Ovary (tissue), 9 donors: ENCODE results near the gene ZNF334. TPM values are rescaled to one million over a fixed set of nuclear protein-coding genes. Genes with fewer than 3 reads are reported as not detected.

Experiments
- DNase-seq, 5 donors: peaks; one replicate each; pipeline ENCODE4 v3.0.0-alpha.2; 2019 to 2020
- H3K27ac ChIP-seq, 2 donors: fragments of 200-600 bp; one replicate each; pipeline versions ENCODE4 v1.5.1 to v1.8.0; 2019 to 2022
- H3K27me3 ChIP-seq: fragments of 200-600 bp; one replicate; pipeline ENCODE4 v1.8.0; 2022
- H3K36me3 ChIP-seq: fragments of 200-600 bp; sonication (generic); one replicate; pipeline ENCODE4 v1.5.1; 2019
- H3K4me1 ChIP-seq: one replicate; pipeline ENCODE4 v1.8.1; 2013; ENCODE audit warnings: mild to moderate bottlenecking, moderate library complexity; ENCODE audit not compliant: insufficient read depth
- H3K4me3 ChIP-seq: fragments of 200-600 bp; sonication (generic); one replicate; pipeline ENCODE4 v1.5.1; 2017
- H3K9me3 ChIP-seq, 2 donors: fragments of 200-600 bp in 1 of 2; sonication (generic) in 1 of 2; one replicate each; pipeline versions ENCODE4 v1.5.1 to v1.8.1; 2013 to 2019; ENCODE audit warnings: mild to moderate bottlenecking in 1 of 2, moderate library complexity in 1 of 2
- CTCF ChIP-seq, 3 donors: fragments of 450-650 bp in 2 of 3; fragments of 200-600 bp in 1 of 3; IDR thresholded peaks; one replicate each; pipeline versions ENCODE4 v1.5.1 to v1.8.0; 2016 to 2022; ENCODE audit warnings: antibody characterized with exemption in 3 of 3, mild to moderate bottlenecking in 1 of 3
- EP300 ChIP-seq: sonication (generic); formaldehyde crosslinking; IDR thresholded peaks from one replicate; pipeline ENCODE4 v1.6.1; 2017; ENCODE audit warnings: antibody characterized with exemption
- POLR2A ChIP-seq: fragments of 450-650 bp; IDR thresholded peaks from one replicate; pipeline ENCODE4 v1.6.1; 2017; ENCODE audit warnings: antibody characterized with exemption, mild to moderate bottlenecking, moderate library complexity
- WGBS, 3 donors: extraction: QIAGEN DNeasy Blood & Tissue Kit in 1 of 3; methylation state at CpG; one replicate each; pipeline versions ENCODE4 v1.1.5 to v1.1.7; 2013 to 2017; 5-methylcytosine and 5-hydroxymethylcytosine counted together
- intact Hi-C, 4 donors: fragments of 100-400 bp; cut with DNase I; formaldehyde crosslinking; loops; one replicate each; pipeline versions ENCODE4 v1.11.0 to v1.15.1; 2022 to 2023
- polyA plus RNA-seq, 2 donors: library from polyadenylated mRNA; stranded (reverse); fragments of 200-250 nt in 1 of 2; fragments of 350-450 nt in 1 of 2; fragmentation: Illumina TruSeq in 1 of 2; extraction: RNeasy Lipid Tissue Mini Kit (QIAGEN cat#74804) in 1 of 2; gene quantifications; one replicate each; pipeline ENCODE4 v1.2.3, GENCODE V29; 2013 to 2014
- total RNA-seq, 7 donors: library from RNA; depleted of rRNA in 2 of 7; stranded (reverse); fragments of >200 nt in 2 of 7; fragmentation: NEBNext Ultra II Directional in 3 of 7; extraction: Animal tissue kit (Norgen Biotek cat#: 25700) in 3 of 7; gene quantifications; one replicate each; pipeline versions ENCODE4 v1.1.0 to v1.2.4, GENCODE V29; 2016 to 2023
- donor health status: DM: no; HTN: no; CAD: no; lungs with moderate emphysema.
- donor health status: DM: no; HTN: no; CAD: no.
- donor health status: Bipolar disorder and iron deficiency.
- donor health status: DM: yes; HTN: yes; CAD: no.
- donor health status: DM: no; HTN: no; CAD: no.
- donor health status: DM: yes; HTN: yes; CAD: no.

The ZNF334 gene
- total and polyA plus RNA-seq, 9 donors = 5.5 to 16.1 (median 10.7) TPM

GRCh38 chr20:46494077-46494476, 19.3 kb downstream of the ZNF334 start:
- no peaks in the 10 kb centered on the region for H3K36me3 ChIP-seq
- 83 to 89% (median 85%) methylated on average over 4 of the region's 4 CpGs for WGBS, 3 donors
- intact Hi-C loops = no loop called here
- no peaks in the 10 kb centered on the region for H3K4me1 ChIP-seq
- no peaks in the 10 kb centered on the region for H3K9me3 ChIP-seq
- TF ChIP-seq EP300 = no peak
- TF ChIP-seq CTCF (IDR thresholded peaks at IDR 0.05) = no peak
- no peak for TF ChIP-seq POLR2A
- no peak overlapping the region for H3K27ac ChIP-seq
- H3K4me3 ChIP-seq = no peak overlapping the region
- H3K27me3 ChIP-seq = no peaks in the 10 kb centered on the region
- DNase-seq = no peak

- no peaks in the 10 kb centered on the region for H3K4me1 ChIP-seq
- no peak overlapping the region for H3K4me3 ChIP-seq
- no peaks in the 10 kb centered on the region for H3K9me3 ChIP-seq
- intact Hi-C loops = no loop called here
- H3K27ac ChIP-seq = no peak overlapping the region
- TF ChIP-seq CTCF (IDR thresholded peaks at IDR 0.05) = no peak
- no peak for TF ChIP-seq EP300
- no peak for TF ChIP-seq POLR2A
- 91 to 93% (median 92%) methylated on average over 8 of the region's 8 CpGs for WGBS, 3 donors
- DNase-seq = no peak
- H3K36me3 ChIP-seq = no peaks in the 10 kb centered on the region
- H3K27me3 ChIP-seq = no peaks in the 10 kb centered on the region
Measured at GRCh38 chr20:46491354-46491753, 22.0 kb downstream of the ZNF334 start.

- TF ChIP-seq POLR2A = no peak
- TF ChIP-seq CTCF (IDR thresholded peaks at IDR 0.05) = no peak
- no peak for TF ChIP-seq EP300
- Histone ChIP-seq H3K4me3 (no peak overlapping the region), H3K27ac (no peak overlapping the region), H3K4me1 (no peaks in the 10 kb centered on the region), H3K36me3 (no peaks in the 10 kb centered on the region), H3K9me3 (no peaks in the 10 kb centered on the region), H3K27me3 (no peaks in the 10 kb centered on the region)
- DNase-seq = no peak
- 74 to 85% (median 81%) methylated on average over 3 of the region's 3 CpGs for WGBS, 3 donors
- intact Hi-C loops = no loop called here
Measured at GRCh38 chr20:46488451-46488850, 24.9 kb downstream of the ZNF334 start.

GRCh38 chr20:46487628-46488027, 25.7 kb downstream of the ZNF334 start:
- no peaks in the 10 kb centered on the region for H3K27me3 ChIP-seq
- H3K4me3 ChIP-seq = no peak overlapping the region
- no peak for TF ChIP-seq EP300
- no peak for TF ChIP-seq POLR2A
- no peak for TF ChIP-seq CTCF (IDR thresholded peaks at IDR 0.05)
- H3K4me1 ChIP-seq = no peaks in the 10 kb centered on the region
- DNase-seq = no peak
- H3K27ac ChIP-seq = no peak overlapping the region
- no peaks in the 10 kb centered on the region for H3K36me3 ChIP-seq
- intact Hi-C loops = no loop called here
- H3K9me3 ChIP-seq = no peaks in the 10 kb centered on the region
- 69 to 79% (median 75%) methylated on average over 2 of the region's 2 CpGs for WGBS, 3 donors

GRCh38 chr20:46485431-46485830, 27.9 kb downstream of the ZNF334 start:
- Histone ChIP-seq H3K9me3 (no peaks in the 10 kb centered on the region), H3K4me1 (no peaks in the 10 kb centered on the region), H3K4me3 (no peak overlapping the region), H3K36me3 (no peaks in the 10 kb centered on the region), H3K27me3 (no peaks in the 10 kb centered on the region), H3K27ac (no peak overlapping the region)
- intact Hi-C loops = no loop called here
- no peak for DNase-seq
- TF ChIP-seq EP300 (no peak), CTCF (IDR thresholded peaks at IDR 0.05) (no peak), POLR2A (no peak)
- 30 to 43% (median 40%) methylated on average over 4 of the region's 4 CpGs for WGBS, 3 donors
